ENCODE results near the gene RNF144B.

The RNF144B gene

DNA sequence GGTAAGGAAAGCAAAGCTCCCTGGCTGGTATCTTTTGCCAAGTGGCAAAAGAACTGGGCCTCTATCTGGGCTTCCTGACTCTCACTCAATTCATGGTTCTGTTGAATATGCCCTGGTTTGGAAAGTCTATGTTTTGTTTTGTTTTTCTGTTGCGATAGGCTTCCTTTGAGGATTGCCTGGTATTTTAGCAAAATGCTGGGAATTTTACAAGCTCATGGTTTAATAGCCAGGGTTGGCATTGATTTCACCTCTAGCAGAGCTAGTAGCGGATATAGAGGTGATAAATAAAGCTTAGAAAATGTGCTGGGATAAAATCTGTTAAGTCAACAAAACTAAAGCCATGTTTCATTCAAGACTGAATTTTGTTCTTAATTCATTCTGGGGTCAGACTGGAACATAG is 109.9 kb downstream of the RNF144B start:
- H3K9me3 ChIP-seq (ENCODE audit: control insufficient read depth in 2 of 2, low read length in 2 of 2), result no peaks in the 10 kb centered on the region
- H3K27ac ChIP-seq (ENCODE audit: low read length), result no peak overlapping the region
- no peaks in the 10 kb centered on the region for H3K36me3 ChIP-seq (ENCODE audit: control insufficient read depth in 2 of 2, insufficient read depth in 2 of 2, low read length in 2 of 2)
- H3K27me3 ChIP-seq (ENCODE audit: control insufficient read depth in 1 of 2, insufficient read depth in 2 of 2, low read length in 2 of 2), result no peaks in the 10 kb centered on the region
- no peaks in the 10 kb centered on the region for H3K4me1 ChIP-seq (ENCODE audit: control insufficient read depth, insufficient read depth, low read length)
- H3K4me3 ChIP-seq (ENCODE audit: low read length in 2 of 2), result no peak overlapping the region
- H3K9ac ChIP-seq (ENCODE audit: low read length in 2 of 2), result no peak overlapping the region

DNA sequence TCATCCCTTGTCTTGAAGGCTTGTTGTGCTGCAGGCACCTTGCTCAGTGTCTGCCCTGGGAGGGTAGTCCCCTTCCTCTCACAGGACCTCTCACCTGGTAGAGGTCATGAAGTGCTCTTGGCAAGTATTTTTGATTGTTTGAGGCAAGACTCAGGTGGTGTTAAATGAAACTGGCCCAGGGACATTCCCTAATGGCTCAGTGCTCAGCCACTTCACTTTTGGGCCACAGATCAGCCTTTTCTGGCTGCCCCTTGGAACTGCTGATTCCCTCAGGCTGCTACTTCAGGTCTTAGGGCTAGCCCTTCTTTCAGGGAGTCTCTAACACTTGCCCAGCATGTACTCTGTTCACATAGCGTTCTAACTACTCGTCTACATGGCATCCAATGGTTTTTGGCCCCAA is 111.3 kb downstream of the RNF144B start:
- H3K4me1 ChIP-seq (ENCODE audit: control insufficient read depth, insufficient read depth, low read length), result no peaks in the 10 kb centered on the region
- H3K27me3 ChIP-seq (ENCODE audit: control insufficient read depth in 1 of 2, insufficient read depth in 2 of 2, low read length in 2 of 2), result no peaks in the 10 kb centered on the region
- H3K9me3 ChIP-seq (ENCODE audit: control insufficient read depth in 2 of 2, low read length in 2 of 2), result no peaks in the 10 kb centered on the region
- no peak overlapping the region for H3K27ac ChIP-seq (ENCODE audit: low read length)
- H3K4me3 ChIP-seq (ENCODE audit: low read length in 2 of 2), result no peak overlapping the region
- no peaks in the 10 kb centered on the region for H3K36me3 ChIP-seq (ENCODE audit: control insufficient read depth in 2 of 2, insufficient read depth in 2 of 2, low read length in 2 of 2)
- no peak overlapping the region for H3K9ac ChIP-seq (ENCODE audit: low read length in 2 of 2)

DNA sequence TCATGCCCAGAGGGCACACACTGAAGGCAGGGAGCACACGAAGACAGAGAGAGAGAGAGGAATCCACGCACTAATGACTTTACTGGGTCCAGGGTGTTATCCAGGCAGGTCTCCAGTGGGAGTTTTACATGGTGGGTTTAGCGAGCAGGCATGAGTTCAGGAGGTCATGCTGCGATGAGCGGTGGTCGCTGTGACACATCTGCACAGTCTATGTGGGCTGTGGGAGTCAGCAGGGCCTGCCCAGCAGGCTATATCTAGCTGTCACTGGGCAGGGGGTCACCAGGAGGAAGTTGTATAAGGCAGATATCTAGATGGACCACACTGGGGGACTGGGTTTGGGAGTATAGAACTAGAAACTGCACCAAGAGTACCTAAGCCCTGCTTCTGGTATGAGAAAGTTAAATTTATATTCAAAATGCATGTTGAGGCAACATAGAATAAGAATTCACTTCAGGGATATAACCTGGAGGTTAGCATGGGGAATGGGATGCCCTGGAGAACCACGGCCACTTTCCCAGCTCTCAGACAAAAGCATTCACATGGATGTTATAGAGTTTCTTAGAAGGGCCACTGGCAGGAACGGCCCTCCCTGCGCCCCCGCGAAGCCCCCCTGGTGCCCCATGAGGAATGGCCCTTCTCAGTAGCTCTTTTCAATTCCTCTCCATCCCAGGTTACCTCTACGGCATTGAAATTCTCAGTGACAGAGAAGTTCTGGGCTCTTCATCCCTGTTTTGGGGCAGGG is 113.9 kb downstream of the RNF144B start:
- H3K27me3 ChIP-seq (ENCODE audit: control insufficient read depth in 1 of 2, insufficient read depth in 2 of 2, low read length in 2 of 2), result no peaks in the 10 kb centered on the region
- no peak overlapping the region for H3K9ac ChIP-seq (ENCODE audit: low read length in 2 of 2)
- no peak overlapping the region for H3K27ac ChIP-seq (ENCODE audit: low read length)
- peaks cover 2% of the 10 kb centered on the region for H3K4me1 ChIP-seq (ENCODE audit: control insufficient read depth, insufficient read depth, low read length)
- no peaks in the 10 kb centered on the region for H3K36me3 ChIP-seq (ENCODE audit: control insufficient read depth in 2 of 2, insufficient read depth in 2 of 2, low read length in 2 of 2)
- no peak overlapping the region for H3K4me3 ChIP-seq (ENCODE audit: low read length in 2 of 2)
- no peaks in the 10 kb centered on the region for H3K9me3 ChIP-seq (ENCODE audit: control insufficient read depth in 2 of 2, low read length in 2 of 2)

DNA sequence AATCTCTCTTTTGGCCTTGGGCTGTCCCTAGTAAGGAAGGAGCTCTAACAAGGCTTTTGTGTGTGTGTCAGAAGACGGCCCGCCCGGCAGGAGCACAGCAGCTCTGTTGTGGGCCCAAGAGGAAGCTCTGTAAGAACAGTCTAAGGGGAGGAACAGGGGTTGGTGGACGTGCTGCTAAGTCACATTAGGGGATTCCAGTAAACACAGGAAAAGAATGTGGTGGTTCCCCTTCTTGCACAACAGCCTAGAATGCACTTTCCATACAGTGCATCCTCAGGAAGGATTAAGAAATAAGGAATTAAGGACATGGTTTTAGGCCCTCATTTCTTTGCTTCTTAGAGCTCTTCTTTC is 114.5 kb downstream of the RNF144B start:
- Histone ChIP-seq H3K36me3 (ENCODE audit: control insufficient read depth in 2 of 2, insufficient read depth in 2 of 2, low read length in 2 of 2) (no peaks in the 10 kb centered on the region), H3K27ac (ENCODE audit: low read length) (no peak overlapping the region), H3K27me3 (ENCODE audit: control insufficient read depth in 1 of 2, insufficient read depth in 2 of 2, low read length in 2 of 2) (no peaks in the 10 kb centered on the region), H3K4me3 (ENCODE audit: low read length in 2 of 2) (no peak overlapping the region), H3K4me1 (ENCODE audit: control insufficient read depth, insufficient read depth, low read length) (peaks cover 2% of the 10 kb centered on the region), H3K9me3 (ENCODE audit: control insufficient read depth in 2 of 2, low read length in 2 of 2) (no peaks in the 10 kb centered on the region), H3K9ac (ENCODE audit: low read length in 2 of 2) (no peak overlapping the region)

DNA sequence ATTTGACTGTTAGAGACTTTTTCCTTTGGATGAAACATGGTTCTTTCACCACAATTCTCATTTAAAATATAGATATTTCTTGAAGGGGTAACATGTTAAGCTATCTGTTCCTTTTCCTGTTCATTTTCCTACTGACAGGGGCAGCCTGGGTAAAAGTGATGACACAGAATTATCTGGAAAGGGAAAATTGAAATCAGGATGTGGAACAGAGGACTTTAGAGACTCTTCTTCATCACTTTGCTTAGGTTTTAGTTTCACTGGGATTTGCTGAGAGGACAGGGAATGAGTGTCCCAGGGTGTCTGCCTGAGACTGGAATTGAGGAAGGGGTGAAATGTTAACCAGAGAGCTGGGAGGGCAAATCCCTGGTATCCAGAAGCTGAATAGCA is 116.0 kb downstream of the RNF144B start:
- Histone ChIP-seq H3K36me3 (ENCODE audit: control insufficient read depth in 2 of 2, insufficient read depth in 2 of 2, low read length in 2 of 2) (no peaks in the 10 kb centered on the region), H3K9me3 (ENCODE audit: control insufficient read depth in 2 of 2, low read length in 2 of 2) (no peaks in the 10 kb centered on the region), H3K27ac (ENCODE audit: low read length) (no peak overlapping the region), H3K9ac (ENCODE audit: low read length in 2 of 2) (no peak overlapping the region), H3K4me3 (ENCODE audit: low read length in 2 of 2) (peak overlapping the region; percentile 38 to 71), H3K27me3 (ENCODE audit: control insufficient read depth in 1 of 2, insufficient read depth in 2 of 2, low read length in 2 of 2) (no peaks in the 10 kb centered on the region), H3K4me1 (ENCODE audit: control insufficient read depth, insufficient read depth, low read length) (peaks cover 2% of the 10 kb centered on the region)

DNA sequence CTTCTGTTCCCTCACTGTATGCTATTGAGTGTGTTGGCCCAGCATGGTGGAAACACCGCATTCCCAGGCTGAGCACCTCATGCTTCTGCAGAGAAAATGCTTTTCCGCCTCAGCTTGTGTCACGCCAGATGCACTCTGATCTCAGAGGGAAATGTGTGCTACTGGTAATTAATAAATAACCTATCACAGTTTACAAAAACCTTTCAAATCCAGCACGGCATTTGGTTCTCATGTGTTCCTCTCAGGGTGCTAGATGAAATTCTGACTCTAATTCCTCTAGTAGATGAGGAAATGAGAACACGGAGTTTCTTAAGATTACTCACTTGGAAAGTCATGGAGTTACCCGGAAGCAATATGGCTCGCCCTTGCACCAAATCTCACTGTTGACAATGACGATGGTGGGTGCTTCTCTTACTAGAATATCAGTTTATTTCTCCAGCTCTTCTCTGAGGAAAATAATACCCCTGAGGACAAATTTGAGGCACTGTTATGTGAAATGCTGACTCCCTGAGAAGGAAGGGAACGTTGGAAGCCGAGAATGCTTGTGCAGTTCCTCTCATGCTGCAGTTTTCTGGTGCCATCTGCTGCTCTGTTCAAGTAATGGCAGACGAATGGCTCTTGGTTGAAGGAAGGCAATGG is 116.6 kb downstream of the RNF144B start:
- peaks cover 2% of the 10 kb centered on the region for H3K4me1 ChIP-seq (ENCODE audit: control insufficient read depth, insufficient read depth, low read length)
- H3K9me3 ChIP-seq (ENCODE audit: control insufficient read depth in 2 of 2, low read length in 2 of 2), result no peaks in the 10 kb centered on the region
- H3K36me3 ChIP-seq (ENCODE audit: control insufficient read depth in 2 of 2, insufficient read depth in 2 of 2, low read length in 2 of 2), result no peaks in the 10 kb centered on the region
- H3K9ac ChIP-seq (ENCODE audit: low read length in 2 of 2), result peak overlapping the region in 1 of 2 donors; percentile 42
- peak overlapping the region; percentile 38 to 71 for H3K4me3 ChIP-seq (ENCODE audit: low read length in 2 of 2)
- no peaks in the 10 kb centered on the region for H3K27me3 ChIP-seq (ENCODE audit: control insufficient read depth in 1 of 2, insufficient read depth in 2 of 2, low read length in 2 of 2)
- no peak overlapping the region for H3K27ac ChIP-seq (ENCODE audit: low read length)

DNA sequence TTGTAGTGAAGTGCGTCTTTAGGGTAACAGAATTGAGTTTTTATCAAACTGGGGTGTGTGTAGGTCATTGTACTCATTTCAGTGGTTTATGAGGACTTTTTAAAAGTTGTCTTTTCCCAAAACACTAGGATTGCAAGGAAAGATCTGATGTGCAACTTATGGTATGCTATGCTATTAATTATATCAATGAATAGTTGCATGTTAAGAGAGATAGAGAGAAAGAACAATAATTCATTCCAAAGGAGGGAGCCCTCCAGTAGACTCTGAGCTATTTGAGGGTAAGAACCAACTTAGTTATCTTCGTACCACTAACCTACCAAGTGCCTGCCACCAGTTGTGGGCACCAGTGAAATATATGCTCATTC is 117.1 kb downstream of the RNF144B start:
- Histone ChIP-seq H3K27me3 (ENCODE audit: control insufficient read depth in 1 of 2, insufficient read depth in 2 of 2, low read length in 2 of 2) (no peaks in the 10 kb centered on the region), H3K9ac (ENCODE audit: low read length in 2 of 2) (no peak overlapping the region), H3K9me3 (ENCODE audit: control insufficient read depth in 2 of 2, low read length in 2 of 2) (no peaks in the 10 kb centered on the region), H3K27ac (ENCODE audit: low read length) (no peak overlapping the region), H3K4me3 (ENCODE audit: low read length in 2 of 2) (no peak overlapping the region), H3K4me1 (ENCODE audit: control insufficient read depth, insufficient read depth, low read length) (peaks cover 2% of the 10 kb centered on the region), H3K36me3 (ENCODE audit: control insufficient read depth in 2 of 2, insufficient read depth in 2 of 2, low read length in 2 of 2) (no peaks in the 10 kb centered on the region)

DNA sequence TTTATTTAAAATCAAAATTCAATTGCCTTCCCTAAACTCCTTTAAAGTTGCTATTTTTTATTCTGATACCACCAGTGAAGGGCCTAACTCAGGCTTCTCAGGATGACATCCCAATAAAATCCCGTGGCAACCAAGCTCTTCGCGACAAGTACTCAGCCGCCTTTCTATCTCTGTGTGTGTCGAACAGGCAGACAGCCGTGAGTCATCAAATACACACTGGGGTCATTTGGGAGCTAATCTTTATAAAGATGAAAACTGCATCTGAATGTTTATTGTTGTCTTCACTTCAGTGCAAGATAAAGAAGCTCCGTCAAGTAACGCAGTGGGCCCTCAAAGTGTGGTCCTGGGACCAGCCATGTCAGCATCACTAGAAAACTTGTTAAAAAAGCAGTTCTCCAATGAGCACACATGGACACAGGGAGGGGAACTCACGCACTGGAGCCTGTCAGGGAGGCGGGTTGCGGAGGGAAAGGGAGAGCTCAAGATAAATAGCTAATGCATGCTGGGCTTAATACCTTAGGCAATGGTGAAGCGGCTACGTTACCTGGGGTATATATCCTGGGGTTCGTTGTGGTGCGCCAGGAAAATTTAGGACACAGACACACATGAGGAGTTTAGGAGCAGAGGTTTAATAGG is 119.3 kb downstream of the RNF144B start:
- peaks cover 2% of the 10 kb centered on the region for H3K4me1 ChIP-seq (ENCODE audit: control insufficient read depth, insufficient read depth, low read length)
- H3K36me3 ChIP-seq (ENCODE audit: control insufficient read depth in 2 of 2, insufficient read depth in 2 of 2, low read length in 2 of 2), result no peaks in the 10 kb centered on the region
- H3K27ac ChIP-seq (ENCODE audit: low read length), result no peak overlapping the region
- no peak overlapping the region for H3K9ac ChIP-seq (ENCODE audit: low read length in 2 of 2)
- H3K4me3 ChIP-seq (ENCODE audit: low read length in 2 of 2), result no peak overlapping the region
- no peaks in the 10 kb centered on the region for H3K9me3 ChIP-seq (ENCODE audit: control insufficient read depth in 2 of 2, low read length in 2 of 2)
- no peaks in the 10 kb centered on the region for H3K27me3 ChIP-seq (ENCODE audit: control insufficient read depth in 1 of 2, insufficient read depth in 2 of 2, low read length in 2 of 2)

DNA sequence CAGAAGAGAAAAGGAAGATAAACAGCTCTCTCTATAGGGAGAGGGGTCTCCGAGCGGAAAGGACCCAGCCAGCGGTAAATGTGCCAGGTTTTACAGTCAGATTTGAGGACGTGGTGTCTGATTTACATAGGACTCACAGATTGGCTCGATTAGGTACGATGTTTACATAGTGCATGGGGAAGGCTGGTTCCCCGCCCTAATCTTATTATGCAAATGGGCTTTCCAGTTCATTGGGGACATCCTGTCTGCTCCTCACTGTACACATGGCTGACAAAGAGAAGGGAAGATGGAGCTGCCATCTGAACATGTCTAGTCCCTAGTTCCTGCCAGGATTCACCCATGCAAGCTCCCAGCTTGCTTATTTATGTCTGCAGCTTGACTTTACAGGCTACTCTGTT is 119.9 kb downstream of the RNF144B start:
- H3K27me3 ChIP-seq (ENCODE audit: control insufficient read depth in 1 of 2, insufficient read depth in 2 of 2, low read length in 2 of 2), result no peaks in the 10 kb centered on the region
- H3K4me3 ChIP-seq (ENCODE audit: low read length in 2 of 2), result no peak overlapping the region
- H3K9ac ChIP-seq (ENCODE audit: low read length in 2 of 2), result no peak overlapping the region
- no peaks in the 10 kb centered on the region for H3K36me3 ChIP-seq (ENCODE audit: control insufficient read depth in 2 of 2, insufficient read depth in 2 of 2, low read length in 2 of 2)
- H3K4me1 ChIP-seq (ENCODE audit: control insufficient read depth, insufficient read depth, low read length), result peaks cover 2% of the 10 kb centered on the region
- H3K27ac ChIP-seq (ENCODE audit: low read length), result no peak overlapping the region
- H3K9me3 ChIP-seq (ENCODE audit: control insufficient read depth in 2 of 2, low read length in 2 of 2), result no peaks in the 10 kb centered on the region

DNA sequence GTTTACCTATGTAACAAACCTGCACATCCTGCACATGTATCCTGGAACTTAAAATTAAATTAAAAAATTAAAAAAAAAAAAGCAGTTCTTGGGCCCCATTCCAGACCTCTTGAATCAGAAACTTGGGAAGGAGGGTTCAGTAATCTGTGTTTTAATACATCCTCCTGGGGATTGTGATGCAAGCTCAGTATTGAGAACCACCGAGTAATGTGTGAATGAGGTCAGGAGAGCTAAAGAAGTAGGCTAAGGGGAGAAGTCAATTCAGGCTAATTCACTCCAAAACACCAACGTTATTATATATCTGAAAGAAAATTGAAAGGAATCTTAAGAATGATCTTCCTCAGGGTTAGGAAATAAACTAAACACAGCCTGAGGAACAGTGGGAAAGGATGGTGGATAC is 120.4 kb downstream of the RNF144B start:
- H3K4me1 ChIP-seq (ENCODE audit: control insufficient read depth, insufficient read depth, low read length), result peaks cover 2% of the 10 kb centered on the region
- no peaks in the 10 kb centered on the region for H3K27me3 ChIP-seq (ENCODE audit: control insufficient read depth in 1 of 2, insufficient read depth in 2 of 2, low read length in 2 of 2)
- no peak overlapping the region for H3K9ac ChIP-seq (ENCODE audit: low read length in 2 of 2)
- H3K36me3 ChIP-seq (ENCODE audit: control insufficient read depth in 2 of 2, insufficient read depth in 2 of 2, low read length in 2 of 2), result no peaks in the 10 kb centered on the region
- H3K4me3 ChIP-seq (ENCODE audit: low read length in 2 of 2), result no peak overlapping the region
- no peaks in the 10 kb centered on the region for H3K9me3 ChIP-seq (ENCODE audit: control insufficient read depth in 2 of 2, low read length in 2 of 2)
- H3K27ac ChIP-seq (ENCODE audit: low read length), result no peak overlapping the region

Data from stomach smooth muscle (tissue), 2 donors.